Measurements from ENCODE around the gene GDF9. TPM values are rescaled to one million over a fixed set of nuclear protein-coding genes. Genes with fewer than 3 reads are reported as not detected.

The GDF9 gene
- total and polyA plus RNA-seq, 10 of the 15 experiments (the other 5 are each of a cell fraction or from before 2014, with no cell fraction given): 0.11 to 1.5 (median 0.34) TPM

DNA sequence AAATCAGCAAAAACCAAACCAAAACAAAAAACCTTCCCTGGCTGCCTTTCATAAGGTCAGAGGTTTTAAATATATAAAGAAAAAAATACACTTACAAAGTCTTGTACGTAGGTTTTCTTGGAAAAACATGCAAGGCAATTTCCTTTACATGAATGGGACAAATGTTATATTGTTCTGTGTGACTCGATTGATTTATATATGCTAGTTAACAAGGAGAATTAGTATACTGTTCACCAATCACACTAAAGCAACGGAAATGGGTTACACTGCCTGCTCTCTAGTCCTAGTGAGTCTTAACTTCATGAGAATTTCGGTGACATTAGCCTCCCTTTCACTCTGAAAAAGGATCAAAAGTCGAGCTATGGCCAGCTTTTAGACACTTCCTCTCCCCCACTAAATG lies 5.5 kb downstream of the GDF9 start (continued):
- TF ChIP-seq, protein P1, sequence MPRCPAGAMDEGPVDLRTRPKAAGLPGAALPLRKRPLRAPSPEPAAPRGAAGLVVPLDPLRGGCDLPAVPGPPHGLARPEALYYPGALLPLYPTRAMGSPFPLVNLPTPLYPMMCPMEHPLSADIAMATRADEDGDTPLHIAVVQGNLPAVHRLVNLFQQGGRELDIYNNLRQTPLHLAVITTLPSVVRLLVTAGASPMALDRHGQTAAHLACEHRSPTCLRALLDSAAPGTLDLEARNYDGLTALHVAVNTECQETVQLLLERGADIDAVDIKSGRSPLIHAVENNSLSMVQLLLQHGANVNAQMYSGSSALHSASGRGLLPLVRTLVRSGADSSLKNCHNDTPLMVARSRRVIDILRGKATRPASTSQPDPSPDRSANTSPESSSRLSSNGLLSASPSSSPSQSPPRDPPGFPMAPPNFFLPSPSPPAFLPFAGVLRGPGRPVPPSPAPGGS (IDR thresholded peaks at IDR 0.05; ENCODE audit: borderline replicate concordance, insufficient read depth, low read depth, low read length, poor library complexity, severe bottlenecking): no peak
- TF ChIP-seq ZNF384 (IDR thresholded peaks at IDR 0.05; ENCODE audit: borderline replicate concordance, low read depth, low read length) (no peak), ZBED1 (IDR thresholded peaks at IDR 0.05; ENCODE audit: borderline replicate concordance) (no peak), ZNF24 (IDR thresholded peaks at IDR 0.05) (no peak), NBN (IDR thresholded peaks at IDR 0.05) (no peak), PAX8 (IDR thresholded peaks at IDR 0.05) (no peak), MTA3 (IDR thresholded peaks at IDR 0.05; ENCODE audit: borderline replicate concordance, low read length) (no peak)
- TF ChIP-seq, protein P2, sequence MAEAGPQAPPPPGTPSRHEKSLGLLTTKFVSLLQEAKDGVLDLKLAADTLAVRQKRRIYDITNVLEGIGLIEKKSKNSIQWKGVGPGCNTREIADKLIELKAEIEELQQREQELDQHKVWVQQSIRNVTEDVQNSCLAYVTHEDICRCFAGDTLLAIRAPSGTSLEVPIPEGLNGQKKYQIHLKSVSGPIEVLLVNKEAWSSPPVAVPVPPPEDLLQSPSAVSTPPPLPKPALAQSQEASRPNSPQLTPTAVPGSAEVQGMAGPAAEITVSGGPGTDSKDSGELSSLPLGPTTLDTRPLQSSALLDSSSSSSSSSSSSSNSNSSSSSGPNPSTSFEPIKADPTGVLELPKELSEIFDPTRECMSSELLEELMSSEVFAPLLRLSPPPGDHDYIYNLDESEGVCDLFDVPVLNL (IDR thresholded peaks at IDR 0.05; ENCODE audit: low read depth, low read length): no peak
- TF ChIP-seq, protein P3, sequence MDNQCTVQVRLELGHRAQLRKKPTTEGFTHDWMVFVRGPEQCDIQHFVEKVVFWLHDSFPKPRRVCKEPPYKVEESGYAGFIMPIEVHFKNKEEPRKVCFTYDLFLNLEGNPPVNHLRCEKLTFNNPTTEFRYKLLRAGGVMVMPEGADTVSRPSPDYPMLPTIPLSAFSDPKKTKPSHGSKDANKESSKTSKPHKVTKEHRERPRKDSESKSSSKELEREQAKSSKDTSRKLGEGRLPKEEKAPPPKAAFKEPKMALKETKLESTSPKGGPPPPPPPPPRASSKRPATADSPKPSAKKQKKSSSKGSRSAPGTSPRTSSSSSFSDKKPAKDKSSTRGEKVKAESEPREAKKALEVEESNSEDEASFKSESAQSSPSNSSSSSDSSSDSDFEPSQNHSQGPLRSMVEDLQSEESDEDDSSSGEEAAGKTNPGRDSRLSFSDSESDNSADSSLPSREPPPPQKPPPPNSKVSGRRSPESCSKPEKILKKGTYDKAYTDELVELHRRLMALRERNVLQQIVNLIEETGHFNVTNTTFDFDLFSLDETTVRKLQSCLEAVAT (IDR thresholded peaks at IDR 0.05): no peak

Data from GM12878 (cell line).